Measurements from ENCODE around the gene IL25.
"Not testable (repeated sequence)": the region's sequence is repeated elsewhere in the genome, so short reads cannot be mapped to it uniquely, and the experiment has no call there.

IL25 gene

GRCh38 chr14:23411563-23412525 lies 39.2 kb downstream of the IL25 start:
- DNase-seq, result no peak

- no peak for DNase-seq
Measured at GRCh38 chr14:23413681-23414080, 41.1 kb downstream of the IL25 start.

DNA sequence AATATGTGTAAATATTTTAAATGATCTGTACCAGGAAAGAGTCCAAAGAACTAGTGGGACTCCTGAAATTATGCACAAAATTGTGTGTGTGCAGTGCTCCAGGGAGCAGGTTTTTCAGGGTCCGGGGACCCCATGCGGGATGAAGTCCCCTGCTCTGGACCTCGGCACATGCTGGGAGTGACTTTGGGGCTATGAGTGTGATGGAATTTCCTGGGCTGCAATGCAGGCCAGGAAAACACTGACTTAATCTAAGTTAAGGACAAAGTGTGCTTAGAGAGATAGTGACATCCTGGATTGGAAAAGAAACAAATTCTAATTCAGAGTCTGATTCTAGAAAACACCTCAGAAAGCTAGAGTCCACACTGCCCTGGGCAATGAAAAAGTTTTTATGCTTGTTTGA lies 41.6 kb downstream of the IL25 start:
- no peak for DNase-seq

GRCh38 chr14:23414906-23415820 lies 42.6 kb downstream of the IL25 start:
- DNase-seq, result no peak

DNA sequence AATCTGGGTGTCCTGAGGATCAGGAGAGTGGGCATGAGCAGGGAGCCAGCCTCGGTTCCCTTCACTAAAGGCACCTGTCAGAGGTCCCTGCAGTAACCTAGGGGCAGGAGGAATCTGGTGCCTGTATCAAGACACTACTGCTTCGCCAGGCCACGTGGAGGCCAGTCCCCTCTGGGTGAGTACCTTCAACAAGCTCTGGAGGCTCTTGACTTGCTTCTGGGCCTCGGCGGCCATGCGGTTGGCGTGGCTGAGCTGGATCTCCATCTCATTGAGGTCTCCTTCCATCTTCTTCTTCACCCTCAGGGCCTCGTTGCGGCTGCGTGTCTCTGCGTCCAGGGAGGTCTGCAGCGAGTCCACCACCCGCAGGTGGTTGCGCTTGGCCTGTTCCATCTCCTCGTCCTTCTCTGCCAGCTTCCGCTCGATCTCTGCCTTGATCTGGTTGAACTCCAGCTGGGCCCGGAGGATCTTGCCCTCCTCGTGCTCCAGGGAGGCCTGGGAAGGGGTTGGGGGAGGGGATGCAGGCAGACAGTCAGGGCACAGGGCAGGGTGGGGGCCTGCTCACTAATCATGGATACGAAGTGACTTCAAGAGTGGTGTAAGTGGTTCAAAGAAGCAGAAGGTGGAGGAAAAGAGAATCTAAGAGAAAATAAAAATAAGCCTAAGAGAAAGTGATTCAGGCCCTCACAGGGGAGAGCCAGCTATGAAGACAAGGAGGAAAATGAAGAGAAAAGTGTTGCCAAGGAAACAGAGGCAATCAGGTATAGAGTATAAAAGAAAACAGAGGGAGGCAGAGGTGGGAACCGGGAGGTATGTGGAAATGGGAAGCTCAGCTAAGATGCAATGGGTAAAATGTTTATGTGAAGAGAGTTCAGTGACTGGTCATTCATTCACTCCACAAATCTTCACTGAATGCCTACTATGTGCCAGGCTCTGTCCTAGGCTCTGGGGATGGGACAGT lies 43.5 kb downstream of the IL25 start:
- DNase-seq, result no peak

DNA sequence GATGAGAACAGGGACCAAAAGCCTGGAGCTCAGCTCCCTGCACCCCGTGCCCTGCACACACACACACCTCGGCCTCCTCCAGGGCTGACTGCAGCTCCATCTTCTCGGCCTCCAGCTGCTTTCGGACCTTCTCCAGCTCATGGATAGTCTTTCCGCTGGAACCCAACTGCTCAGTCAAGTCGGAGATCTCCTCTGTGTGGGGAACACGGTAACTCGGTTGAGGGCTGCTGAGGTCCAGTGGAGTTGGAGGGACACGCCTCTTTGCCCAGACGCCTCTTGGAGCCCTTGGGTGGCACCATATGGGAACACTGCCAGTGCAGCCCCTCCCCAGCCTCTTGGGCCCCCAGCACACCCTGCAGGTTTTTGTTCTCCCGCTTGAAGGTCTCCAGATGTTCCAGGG lies 44.2 kb downstream of the IL25 start:
- no peak for DNase-seq

- not testable (repeated sequence) for DNase-seq
Measured at GRCh38 chr14:23417269-23417668, 44.7 kb downstream of the IL25 start.

DNA sequence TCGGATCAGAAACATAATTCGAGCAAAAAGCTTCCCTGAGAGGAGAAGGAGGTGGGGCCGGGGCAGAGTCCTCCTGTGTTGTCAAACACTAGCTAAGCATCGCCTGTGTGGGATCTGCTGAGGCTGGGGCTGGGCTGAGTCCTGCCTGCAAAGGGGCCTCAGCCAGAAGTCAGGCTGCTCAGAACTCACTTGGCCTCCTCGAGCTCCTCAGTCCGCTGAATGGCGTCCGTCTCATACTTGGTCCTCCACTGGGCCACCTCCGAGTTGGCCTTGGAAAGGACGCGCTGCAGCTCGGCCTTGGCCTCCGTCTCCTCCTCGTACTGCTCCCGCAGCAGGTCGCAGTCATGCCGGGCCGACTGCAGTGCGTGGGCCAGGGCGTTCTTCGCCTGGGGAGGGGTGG lies 45.4 kb downstream of the IL25 start:
- no peak for DNase-seq

- DNase-seq, result not testable (repeated sequence)
Measured at GRCh38 chr14:23419646-23420045, 47.0 kb downstream of the IL25 start.

- DNase-seq, result no peak
Measured at GRCh38 chr14:23421594-23421993, 49.0 kb downstream of the IL25 start.

- DNase-seq, result no peak
Measured at GRCh38 chr14:23423657-23424056, 51.0 kb downstream of the IL25 start.

DNA sequence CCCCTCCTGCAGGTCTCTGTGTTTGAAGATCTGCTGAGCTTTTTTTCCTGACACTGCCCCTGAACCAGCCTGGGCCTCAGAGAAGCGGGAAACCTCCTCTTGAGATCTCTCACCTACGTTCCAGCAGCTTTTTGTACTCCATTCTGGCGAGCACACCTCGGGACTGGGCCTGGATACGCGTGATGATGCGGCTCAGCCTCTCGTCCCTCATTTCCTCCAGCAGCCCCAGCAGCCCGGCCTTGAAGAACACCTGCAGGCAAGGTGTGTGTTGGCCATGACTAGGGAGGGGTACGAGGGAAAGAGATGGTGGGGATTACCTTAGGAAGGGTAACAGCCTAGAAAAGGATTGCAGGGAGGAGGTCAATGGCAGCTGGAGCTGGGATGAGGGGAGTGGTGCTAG lies 52.6 kb downstream of the IL25 start:
- no peak for DNase-seq

GRCh38 chr14:23425798-23426197 lies 53.2 kb downstream of the IL25 start:
- DNase-seq, result not testable (repeated sequence)

All from NCI-H1694 (cell line).